ENCODE results near the gene SAP25. TPM values are rescaled to one million over a fixed set of nuclear protein-coding genes. Genes with fewer than 3 reads are reported as not detected.
"Not testable (repeated sequence)": the region's sequence is repeated elsewhere in the genome, so short reads cannot be mapped to it uniquely, and the experiment has no call there.

Gene SAP25
- total RNA-seq, 1 donor from 2014 or later = 0.13 TPM

- DNase-seq (ENCODE audit: low read depth in 2 of 2) = no peak
These were observed 2.2 kb upstream of the SAP25 start for GRCh38 chr7:100575746-100576383.

- DNase-seq (ENCODE audit: low read depth in 2 of 2) = no peak
These were observed 1.5 kb upstream of the SAP25 start for GRCh38 chr7:100575206-100575631.

GRCh38 chr7:100574362-100575205 is 884 bp upstream of the SAP25 start:
- no peak for DNase-seq (ENCODE audit: low read depth in 2 of 2)

- no peak for DNase-seq (ENCODE audit: low read depth in 2 of 2)
These were observed 588 bp downstream of the SAP25 start for GRCh38 chr7:100572949-100573675.

- no peak for DNase-seq (ENCODE audit: low read depth in 2 of 2)
These were observed 1.3 kb downstream of the SAP25 start for GRCh38 chr7:100572281-100572948.

DNA sequence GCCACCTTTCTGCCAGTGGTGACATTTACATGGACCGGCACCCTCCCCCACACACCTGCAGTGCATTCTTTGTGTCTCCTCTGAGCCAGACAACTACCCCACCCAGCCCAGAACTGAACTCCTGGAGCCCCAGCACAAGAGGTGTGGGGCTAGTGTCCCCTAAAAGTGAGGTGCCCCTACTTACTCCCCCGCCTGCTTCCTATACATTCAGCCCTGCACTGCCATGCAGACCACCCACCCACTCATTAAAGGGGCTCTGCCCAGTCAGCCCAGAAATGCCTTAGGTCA is 1.9 kb downstream of the SAP25 start:
- DNase-seq (ENCODE audit: low read depth in 2 of 2) = no peak

- no peak for DNase-seq (ENCODE audit: low read depth in 2 of 2)
These were observed 2.5 kb downstream of the SAP25 start for GRCh38 chr7:100570954-100571828.

- peak; percentile 40 to 65 for DNase-seq (ENCODE audit: low read depth in 2 of 2)
These were observed 4.5 kb downstream of the SAP25 start for GRCh38 chr7:100568896-100569844.

DNA sequence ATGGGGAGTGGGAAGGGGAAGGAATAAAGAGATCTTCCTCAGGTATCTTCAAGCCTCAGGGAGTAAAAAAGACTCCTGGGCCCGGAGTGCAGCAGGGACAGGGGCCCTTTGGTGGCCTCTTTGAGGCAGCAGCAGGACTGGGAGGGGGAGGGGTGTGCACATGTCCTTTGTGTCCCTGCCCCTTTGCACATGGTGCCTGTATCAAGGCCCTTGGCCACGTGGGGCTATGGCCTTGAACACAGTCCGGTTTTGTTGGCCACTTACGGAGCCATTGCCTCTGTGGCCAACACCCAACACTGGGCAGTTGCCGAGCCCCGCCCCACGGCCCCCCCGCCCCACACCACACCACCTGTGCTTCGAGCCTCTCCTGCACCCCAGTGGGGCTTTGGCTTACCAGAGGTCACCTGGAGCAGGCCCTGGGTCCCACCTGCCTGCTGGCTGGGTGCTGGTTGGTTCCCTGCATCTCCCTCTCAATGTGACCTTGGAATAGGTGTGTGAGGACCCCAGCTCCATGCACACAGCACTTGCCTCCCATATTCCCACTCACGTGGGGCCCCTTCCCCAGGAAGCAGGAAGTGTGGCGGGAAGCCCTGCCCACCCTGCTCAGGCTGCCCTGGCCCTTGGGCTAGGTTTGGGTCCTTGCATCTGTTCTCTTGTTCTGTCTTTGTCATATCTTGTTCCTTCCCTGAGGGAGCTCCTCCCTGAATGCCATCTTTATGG is 5.4 kb downstream of the SAP25 start:
- no peak for DNase-seq (ENCODE audit: low read depth in 2 of 2)

- DNase-seq (ENCODE audit: low read depth in 2 of 2) = no peak
These were observed 5.9 kb downstream of the SAP25 start for GRCh38 chr7:100567751-100568175.

DNA sequence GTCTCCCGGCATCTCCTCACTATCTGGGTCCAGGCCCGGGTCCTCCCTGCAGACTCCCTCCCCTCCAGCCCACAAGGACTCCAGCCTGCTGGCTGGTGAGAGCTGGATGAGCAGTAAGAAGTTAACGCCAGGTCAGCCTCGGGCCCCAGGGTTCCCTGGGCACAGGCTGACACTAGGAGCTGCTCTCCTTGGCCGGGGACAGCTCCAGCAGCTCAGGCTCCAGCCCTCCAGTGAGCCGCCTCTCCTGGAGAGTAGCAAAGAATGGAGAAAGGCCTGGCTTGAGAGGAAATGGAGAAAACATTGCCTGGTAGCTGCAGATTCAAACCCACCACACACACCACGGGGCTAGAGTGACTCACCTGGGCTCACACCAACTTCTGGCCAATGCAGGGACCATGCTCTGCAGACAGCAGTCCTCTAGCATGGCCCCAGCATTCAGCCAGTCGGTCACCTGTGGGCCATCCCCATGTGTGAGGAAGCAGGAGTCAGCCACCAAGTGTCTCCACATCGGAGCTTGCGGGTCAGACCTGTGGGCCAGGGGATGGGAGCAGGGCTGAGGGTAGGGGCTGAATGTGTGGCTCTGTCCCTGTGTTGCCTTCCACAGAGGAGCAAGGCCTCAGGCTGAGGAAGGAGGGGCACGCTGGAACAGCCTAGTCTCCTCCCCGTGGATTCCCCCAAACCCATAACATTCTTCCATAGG is 6.5 kb downstream of the SAP25 start:
- DNase-seq (ENCODE audit: low read depth in 2 of 2) = no peak

- DNase-seq (ENCODE audit: low read depth in 2 of 2) = no peak
These were observed 7.6 kb downstream of the SAP25 start for GRCh38 chr7:100566018-100566531.

DNA sequence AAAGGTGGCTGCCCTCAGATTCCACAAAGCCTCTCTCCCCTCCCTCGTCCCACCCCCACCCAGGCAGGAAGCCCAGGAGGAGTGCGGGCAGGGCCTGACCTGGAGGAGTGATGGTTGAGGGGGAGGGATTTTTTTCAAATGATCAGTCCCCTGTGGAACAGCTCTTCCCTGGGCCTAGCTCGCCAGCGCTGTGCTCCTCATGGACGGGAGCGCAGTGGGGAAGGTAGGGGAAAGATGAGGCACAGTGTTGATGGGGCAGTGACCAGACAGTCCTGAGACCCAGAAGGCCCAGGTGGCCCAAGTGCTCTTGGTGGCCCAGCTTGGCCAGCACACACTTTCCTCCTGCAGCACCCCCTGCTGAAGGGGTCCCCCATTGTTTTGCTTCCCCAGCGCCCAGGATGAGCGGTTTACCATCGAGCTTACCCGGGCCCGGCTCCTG is 8.5 kb downstream of the SAP25 start:
- DNase-seq (ENCODE audit: low read depth in 2 of 2) = no peak

- DNase-seq (ENCODE audit: low read depth in 2 of 2) = not testable (repeated sequence)
These were observed 9.3 kb downstream of the SAP25 start for GRCh38 chr7:100564405-100564804.

GRCh38 chr7:100563809-100564400 is 9.8 kb downstream of the SAP25 start:
- DNase-seq (ENCODE audit: low read depth in 2 of 2) = peak; percentile 45 to 68

DNA sequence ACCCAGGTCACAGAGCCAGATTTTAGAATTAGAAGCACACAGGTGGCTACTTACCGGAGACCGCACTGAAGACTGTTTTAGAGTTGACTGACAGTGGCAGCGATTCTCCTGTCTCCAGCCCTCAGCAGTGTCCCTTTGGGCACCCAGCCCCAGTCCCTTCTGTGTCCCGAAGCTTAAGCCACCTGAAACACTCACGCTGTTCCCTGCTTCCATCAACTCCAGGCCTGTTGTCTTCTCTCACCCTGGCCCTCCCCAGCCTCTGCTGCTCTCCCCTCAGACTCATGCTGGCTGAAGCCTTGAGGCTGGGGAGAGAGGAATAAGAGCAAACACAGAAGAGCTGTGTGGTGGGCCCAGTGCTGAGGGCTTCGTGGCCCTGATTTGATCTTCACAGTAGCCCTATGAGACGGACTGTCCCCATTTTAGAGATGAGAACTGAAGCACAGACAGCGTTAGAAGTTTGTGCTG is 10.6 kb downstream of the SAP25 start:
- DNase-seq (ENCODE audit: low read depth in 2 of 2) = no peak
